ENCODE results near the gene ARHGAP24. TPM values are rescaled to one million over a fixed set of nuclear protein-coding genes. Genes with fewer than 3 reads are reported as not detected.

Gene ARHGAP24
- polyA plus RNA-seq, 1 of the 3 experiments (the other 2 are of a cell fraction) = 1.4 TPM

DNA sequence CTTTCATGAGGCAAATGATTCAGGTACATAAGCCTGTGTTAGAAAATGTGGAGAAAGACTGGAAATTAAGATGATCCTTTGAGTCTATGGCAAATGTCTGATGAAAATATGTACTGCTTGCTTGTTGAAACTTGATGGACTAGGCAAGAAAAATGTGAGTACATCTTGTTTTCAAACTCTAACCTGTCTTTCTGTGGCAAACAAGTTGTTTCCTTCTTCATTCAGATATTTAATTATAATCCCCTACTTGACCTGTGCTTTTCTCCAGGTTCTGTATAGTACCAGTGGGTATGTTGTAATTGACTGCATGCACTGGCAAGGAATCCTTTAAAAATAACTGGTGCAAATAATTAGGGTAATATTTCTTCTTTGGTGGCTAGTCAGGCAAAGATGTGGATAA, 136.7 kb downstream of the ARHGAP24 start:
- CTCF ChIA-PET = no interaction called here
- no peaks in the 10 kb centered on the region for H3K9me2 ChIP-seq
- H4K20me1 ChIP-seq (ENCODE audit: insufficient read depth) = no peaks in the 10 kb centered on the region
- H3F3A ChIP-seq (replicated peaks; ENCODE audit: insufficient read depth) = no peaks in the 10 kb centered on the region
- no peak overlapping the region for H3K4me2 ChIP-seq
- DNase-seq = no peak
- no peak overlapping the region for H3K9ac ChIP-seq
- H3K27ac ChIP-seq (ENCODE audit: low read depth in 2 of 2, low read length in 1 of 2) = no peak overlapping the region
- H3K9me3 ChIP-seq = no peaks in the 10 kb centered on the region
- H3K79me2 ChIP-seq (ENCODE audit: insufficient read depth) = no peaks in the 10 kb centered on the region
- H3K4me3 ChIP-seq (ENCODE audit: low read depth in 2 of 2, low read length in 1 of 2) = no peak overlapping the region
- H3K36me3 ChIP-seq (replicated peaks in 1 of 2; ENCODE audit: control insufficient read depth in 1 of 2, insufficient read depth in 2 of 2, low read length in 1 of 2) = no peaks in the 10 kb centered on the region
- no peak overlapping the region for H2AFZ ChIP-seq (ENCODE audit: low read depth)
- H3K27me3 ChIP-seq (ENCODE audit: insufficient read depth) = no peaks in the 10 kb centered on the region
- TF ChIP-seq, protein P1, sequence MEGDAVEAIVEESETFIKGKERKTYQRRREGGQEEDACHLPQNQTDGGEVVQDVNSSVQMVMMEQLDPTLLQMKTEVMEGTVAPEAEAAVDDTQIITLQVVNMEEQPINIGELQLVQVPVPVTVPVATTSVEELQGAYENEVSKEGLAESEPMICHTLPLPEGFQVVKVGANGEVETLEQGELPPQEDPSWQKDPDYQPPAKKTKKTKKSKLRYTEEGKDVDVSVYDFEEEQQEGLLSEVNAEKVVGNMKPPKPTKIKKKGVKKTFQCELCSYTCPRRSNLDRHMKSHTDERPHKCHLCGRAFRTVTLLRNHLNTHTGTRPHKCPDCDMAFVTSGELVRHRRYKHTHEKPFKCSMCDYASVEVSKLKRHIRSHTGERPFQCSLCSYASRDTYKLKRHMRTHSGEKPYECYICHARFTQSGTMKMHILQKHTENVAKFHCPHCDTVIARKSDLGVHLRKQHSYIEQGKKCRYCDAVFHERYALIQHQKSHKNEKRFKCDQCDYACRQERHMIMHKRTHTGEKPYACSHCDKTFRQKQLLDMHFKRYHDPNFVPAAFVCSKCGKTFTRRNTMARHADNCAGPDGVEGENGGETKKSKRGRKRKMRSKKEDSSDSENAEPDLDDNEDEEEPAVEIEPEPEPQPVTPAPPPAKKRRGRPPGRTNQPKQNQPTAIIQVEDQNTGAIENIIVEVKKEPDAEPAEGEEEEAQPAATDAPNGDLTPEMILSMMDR (IDR thresholded peaks at IDR 0.05) = no peak
- no peak for TF ChIP-seq EP300 (IDR thresholded peaks at IDR 0.05; ENCODE audit: borderline replicate concordance in 1 of 2, low read depth in 1 of 2, low read length in 1 of 2)
- peaks cover 0 to 3% of the 10 kb centered on the region in 2 experiments; a peak in 1 of 4 replicates for H3K4me1 ChIP-seq (ENCODE audit: control insufficient read depth in 1 of 2, insufficient read depth in 2 of 2, low read depth in 1 of 2, low read length in 1 of 2)
- POLR2A ChIA-PET = no interaction called here

DNA sequence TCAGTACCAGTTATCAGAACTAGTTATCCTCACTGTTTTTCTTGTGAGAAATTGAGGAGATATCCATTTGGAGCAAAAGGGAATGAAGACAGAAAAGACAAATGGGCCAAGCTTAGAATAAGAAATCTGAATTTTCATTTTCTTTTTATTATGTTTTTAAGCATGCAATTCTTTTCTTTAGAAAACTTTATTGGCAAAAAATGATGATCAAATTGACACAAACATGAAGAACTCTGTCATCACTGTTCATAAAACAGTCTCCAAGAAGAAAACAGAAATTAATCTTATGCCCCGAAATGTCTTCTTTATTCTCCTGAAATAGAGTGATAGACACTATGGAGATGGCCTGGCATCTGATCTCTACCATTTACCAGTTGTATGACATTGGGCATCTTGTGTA, 139.0 kb downstream of the ARHGAP24 start:
- ChIA-PET POLR2A (no interaction called here), CTCF (no interaction called here)
- Histone ChIP-seq H3K9ac (no peak overlapping the region), H3K27ac (ENCODE audit: low read depth in 2 of 2, low read length in 1 of 2) (no peak overlapping the region), H3K36me3 (replicated peaks in 1 of 2; ENCODE audit: control insufficient read depth in 1 of 2, insufficient read depth in 2 of 2, low read length in 1 of 2) (no peaks in the 10 kb centered on the region), H3F3A (replicated peaks; ENCODE audit: insufficient read depth) (no peaks in the 10 kb centered on the region), H3K4me1 (ENCODE audit: control insufficient read depth in 1 of 2, insufficient read depth in 2 of 2, low read depth in 1 of 2, low read length in 1 of 2) (no peaks in the 10 kb centered on the region), H3K9me2 (no peaks in the 10 kb centered on the region), H2AFZ (ENCODE audit: low read depth) (no peak overlapping the region), H3K79me2 (ENCODE audit: insufficient read depth) (no peaks in the 10 kb centered on the region), H3K27me3 (ENCODE audit: insufficient read depth) (no peaks in the 10 kb centered on the region), H3K4me3 (ENCODE audit: low read depth in 2 of 2, low read length in 1 of 2) (no peak overlapping the region), H3K9me3 (no peaks in the 10 kb centered on the region), H3K4me2 (no peak overlapping the region), H4K20me1 (ENCODE audit: insufficient read depth) (no peaks in the 10 kb centered on the region)
- no peak for DNase-seq
- TF ChIP-seq EZH2phosphoT487 (IDR thresholded peaks at IDR 0.05; ENCODE audit: borderline replicate concordance, low read depth) = no peak
- no peak for TF ChIP-seq RAD21 (IDR thresholded peaks at IDR 0.05; ENCODE audit: low read length)
- TF ChIP-seq MEF2A (IDR thresholded peaks at IDR 0.05; ENCODE audit: borderline replicate concordance, low read depth) = no peak
- WGBS (ENCODE audit: low lambda C conversion rate) = 57% methylated on average over 1 of the region's 1 CpG

DNA sequence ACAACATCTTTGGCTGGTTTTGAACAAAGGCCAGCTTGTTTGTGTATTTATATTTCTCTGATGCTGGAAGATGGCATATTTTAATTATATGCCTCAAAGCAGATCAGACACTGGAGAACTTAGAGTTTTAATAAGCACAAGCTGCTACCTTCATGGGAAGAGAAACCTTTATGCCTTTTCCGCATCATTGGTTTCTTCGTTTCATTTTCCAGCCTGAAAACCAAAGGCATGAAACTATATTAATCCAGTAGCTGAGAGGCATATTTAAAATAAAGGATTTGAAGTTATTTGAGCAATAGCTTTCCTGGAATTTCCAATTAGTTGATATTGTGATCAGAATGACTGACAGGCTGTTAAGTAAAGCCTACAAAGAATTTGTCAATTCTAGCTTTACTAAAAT, 141.0 kb downstream of the ARHGAP24 start:
- Histone ChIP-seq H3F3A (replicated peaks; ENCODE audit: insufficient read depth) (no peaks in the 10 kb centered on the region), H4K20me1 (ENCODE audit: insufficient read depth) (no peaks in the 10 kb centered on the region), H2AFZ (ENCODE audit: low read depth) (no peak overlapping the region), H3K36me3 (replicated peaks in 1 of 2; ENCODE audit: control insufficient read depth in 1 of 2, insufficient read depth in 2 of 2, low read length in 1 of 2) (no peaks in the 10 kb centered on the region), H3K9me3 (no peaks in the 10 kb centered on the region), H3K4me2 (no peak overlapping the region), H3K27ac (ENCODE audit: low read depth in 2 of 2, low read length in 1 of 2) (no peak overlapping the region), H3K4me1 (ENCODE audit: control insufficient read depth in 1 of 2, insufficient read depth in 2 of 2, low read depth in 1 of 2, low read length in 1 of 2) (no peaks in the 10 kb centered on the region), H3K4me3 (ENCODE audit: low read depth in 2 of 2, low read length in 1 of 2) (no peak overlapping the region), H3K27me3 (ENCODE audit: insufficient read depth) (no peaks in the 10 kb centered on the region), H3K9me2 (no peaks in the 10 kb centered on the region), H3K79me2 (ENCODE audit: insufficient read depth) (no peaks in the 10 kb centered on the region), H3K9ac (no peak overlapping the region)
- CTCF ChIA-PET = interaction anchor here (0.8 to 0.9 kb wide), 2 partner anchors 14 to 41 kb away, joined by 3 to 4 read pairs; no protein-coding TSS in a partner anchor
- no peak for DNase-seq
- 88% methylated on average over 2 of the region's 2 CpGs for WGBS (ENCODE audit: low lambda C conversion rate)
- TF ChIP-seq MXI1 (IDR thresholded peaks at IDR 0.05; ENCODE audit: low read depth, low read length) (no peak), GATA2 (CRISPR knock-in tag; IDR thresholded peaks at IDR 0.05) (no peak), TAF1 (IDR thresholded peaks at IDR 0.05; ENCODE audit: borderline replicate concordance, low read depth, low read length) (no peak), SMC3 (IDR thresholded peaks at IDR 0.05; ENCODE audit: low read depth, low read length) (no peak), YY1 (IDR thresholded peaks at IDR 0.05; ENCODE audit: low read depth) (no peak), TCF12 (IDR thresholded peaks at IDR 0.05) (no peak), FOSL2 (IDR thresholded peaks at IDR 0.05; ENCODE audit: borderline replicate concordance, low read depth) (no peak), SIN3A (IDR thresholded peaks at IDR 0.05; ENCODE audit: borderline replicate concordance, low read depth, low read length) (no peak)
- TF ChIP-seq, protein P2, sequence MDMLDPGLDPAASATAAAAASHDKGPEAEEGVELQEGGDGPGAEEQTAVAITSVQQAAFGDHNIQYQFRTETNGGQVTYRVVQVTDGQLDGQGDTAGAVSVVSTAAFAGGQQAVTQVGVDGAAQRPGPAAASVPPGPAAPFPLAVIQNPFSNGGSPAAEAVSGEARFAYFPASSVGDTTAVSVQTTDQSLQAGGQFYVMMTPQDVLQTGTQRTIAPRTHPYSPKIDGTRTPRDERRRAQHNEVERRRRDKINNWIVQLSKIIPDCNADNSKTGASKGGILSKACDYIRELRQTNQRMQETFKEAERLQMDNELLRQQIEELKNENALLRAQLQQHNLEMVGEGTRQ (IDR thresholded peaks at IDR 0.05; ENCODE audit: borderline replicate concordance, low read depth, low read length) = no peak
- TF ChIP-seq, protein P3, sequence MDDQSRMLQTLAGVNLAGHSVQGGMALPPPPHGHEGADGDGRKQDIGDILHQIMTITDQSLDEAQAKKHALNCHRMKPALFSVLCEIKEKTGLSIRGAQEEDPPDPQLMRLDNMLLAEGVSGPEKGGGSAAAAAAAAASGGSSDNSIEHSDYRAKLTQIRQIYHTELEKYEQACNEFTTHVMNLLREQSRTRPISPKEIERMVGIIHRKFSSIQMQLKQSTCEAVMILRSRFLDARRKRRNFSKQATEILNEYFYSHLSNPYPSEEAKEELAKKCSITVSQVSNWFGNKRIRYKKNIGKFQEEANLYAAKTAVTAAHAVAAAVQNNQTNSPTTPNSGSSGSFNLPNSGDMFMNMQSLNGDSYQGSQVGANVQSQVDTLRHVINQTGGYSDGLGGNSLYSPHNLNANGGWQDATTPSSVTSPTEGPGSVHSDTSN (IDR thresholded peaks at IDR 0.05) = no peak
- POLR2A ChIA-PET = no interaction called here

All from SK-N-SH (cell line).